Amniotic stem cell (primary cell): Measurements from ENCODE around the gene TRAF3IP1.
"Not testable (repeated sequence)": the region's sequence is repeated elsewhere in the genome, so short reads cannot be mapped to it uniquely, and the experiment has no call there.

Experiments
- DNase-seq: peaks from one replicate; lab custom pipeline; 2025; lab: John Stamatoyannopoulos, UW

TRAF3IP1 gene

DNA sequence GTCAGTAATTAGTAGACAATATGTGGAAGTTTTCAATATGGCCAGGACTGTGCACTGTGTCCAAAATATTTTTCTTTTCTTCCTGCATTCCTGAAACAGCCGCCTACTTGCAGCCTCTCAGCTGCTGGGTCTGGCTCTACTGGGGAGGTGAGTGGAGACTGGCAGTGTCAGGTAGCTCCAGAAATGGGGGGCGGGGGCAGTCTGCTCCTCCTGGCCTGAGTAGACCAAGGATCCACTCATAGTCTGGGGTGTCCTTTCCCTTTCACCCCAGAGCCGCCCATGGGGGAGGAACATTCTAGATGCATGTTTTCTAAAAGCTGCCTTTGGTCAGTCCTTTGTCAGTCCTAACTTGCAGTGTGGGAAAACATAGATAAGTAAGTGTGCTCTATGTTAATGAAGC, 23.7 kb downstream of the TRAF3IP1 start:
- DNase-seq = no peak

DNA sequence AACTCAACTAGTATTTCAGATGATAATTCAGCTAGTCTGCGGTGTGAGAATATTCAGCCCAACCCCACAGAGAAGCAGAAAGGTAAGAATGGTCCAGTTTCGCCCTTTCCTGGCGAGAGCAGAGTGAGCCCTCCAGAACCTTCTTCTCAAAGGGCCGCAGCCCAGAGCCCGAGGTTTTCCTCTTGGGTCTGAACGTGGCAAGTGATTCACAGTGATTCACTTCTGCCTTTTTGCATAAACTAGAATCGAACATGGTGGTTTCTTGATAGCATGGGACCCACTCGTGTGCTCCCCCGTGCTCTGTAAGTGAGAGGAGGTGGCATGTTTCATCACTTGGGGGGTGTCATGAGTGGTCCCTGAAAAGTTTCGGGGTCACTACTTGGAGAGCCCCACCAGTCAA, 24.2 kb downstream of the TRAF3IP1 start:
- DNase-seq = no peak

DNA sequence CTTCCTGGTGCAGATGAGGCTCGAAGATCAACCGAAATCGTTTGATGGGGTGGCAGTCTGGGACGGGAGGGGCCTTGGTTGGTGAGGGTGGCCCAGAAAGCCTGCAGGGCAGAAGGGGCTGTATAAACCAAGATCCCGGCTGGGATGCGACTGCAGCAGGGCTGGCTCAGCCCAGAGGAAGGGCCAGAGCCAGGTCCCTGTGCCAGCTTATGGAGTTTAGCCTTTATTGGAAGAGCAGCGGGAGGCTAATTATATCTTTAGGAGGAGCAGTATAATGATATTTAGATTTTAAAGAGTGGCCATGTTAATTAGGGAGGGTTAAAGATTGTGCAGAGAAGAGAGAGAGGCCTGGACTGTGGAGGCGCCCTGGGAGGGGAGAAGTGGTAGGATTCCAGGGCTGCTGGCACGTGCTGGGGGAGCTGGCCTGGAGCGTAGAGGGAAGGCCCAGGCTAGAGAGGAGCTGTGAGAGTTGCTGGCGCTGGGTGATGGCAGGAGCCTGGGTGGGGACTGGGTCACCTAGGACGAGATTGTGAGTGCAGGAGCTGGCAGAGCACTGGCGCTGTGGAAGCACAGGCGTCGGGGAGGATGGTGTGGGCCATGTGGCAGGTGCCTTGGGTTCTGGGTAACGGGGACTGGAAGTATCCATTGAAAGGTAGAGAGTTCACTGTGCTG, 25.1 kb downstream of the TRAF3IP1 start:
- DNase-seq = no peak

DNA sequence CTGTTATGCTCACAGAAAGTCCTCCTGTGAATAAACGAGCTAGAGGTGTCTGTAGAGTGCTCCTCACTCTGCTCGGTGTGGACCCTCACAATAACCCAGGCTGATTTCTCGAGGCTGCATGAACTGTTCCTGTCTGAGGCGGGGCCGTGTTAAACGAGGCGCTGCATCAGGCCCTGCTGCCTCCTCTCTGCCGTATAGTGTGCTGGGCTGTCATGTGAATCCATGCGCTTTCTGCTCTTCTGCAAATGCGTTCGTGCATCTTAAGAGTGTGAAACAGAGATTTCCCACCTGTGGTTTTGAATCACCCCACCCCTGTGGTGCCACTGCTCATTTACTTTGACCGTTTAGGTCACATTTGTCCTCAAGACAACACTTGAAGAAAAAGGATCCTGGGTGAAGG, 26.2 kb downstream of the TRAF3IP1 start:
- DNase-seq = no peak

DNA sequence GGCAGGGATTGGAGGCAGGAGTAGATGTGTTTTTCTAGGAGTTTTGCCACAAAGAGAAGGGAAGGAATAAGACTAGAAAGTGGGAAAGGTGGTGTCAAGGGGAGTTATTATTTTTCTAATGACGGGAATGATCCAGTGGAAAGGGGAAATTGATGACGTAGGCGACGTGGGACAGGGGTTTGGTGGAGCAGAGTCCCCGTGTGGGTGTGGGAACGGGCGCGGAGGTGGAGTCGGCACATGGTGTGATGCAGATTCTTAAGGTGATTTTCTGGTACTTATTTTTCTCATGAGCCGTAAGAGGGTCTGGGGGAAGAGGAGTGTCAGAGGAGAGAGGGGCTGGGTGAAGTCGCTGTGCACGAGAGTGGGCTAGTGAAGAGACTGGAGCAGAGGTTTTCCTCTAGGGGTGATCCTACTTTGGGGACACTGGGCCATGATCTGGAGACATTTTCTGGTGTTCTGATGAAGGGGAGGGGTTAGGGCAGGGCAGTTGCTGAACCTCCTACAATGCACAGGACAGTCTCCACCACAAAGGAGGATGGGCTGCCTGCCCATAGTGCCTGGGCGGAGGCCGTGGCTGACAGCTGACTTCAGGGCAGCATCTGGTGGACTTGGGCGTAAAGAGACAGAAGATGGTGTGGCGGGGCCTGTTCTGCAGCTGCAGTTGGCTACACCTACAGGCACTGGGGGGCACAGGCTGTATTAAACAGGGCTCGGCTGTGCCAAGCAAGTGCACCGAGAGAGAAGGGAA, 30.0 kb downstream of the TRAF3IP1 start:
- no peak for DNase-seq

DNA sequence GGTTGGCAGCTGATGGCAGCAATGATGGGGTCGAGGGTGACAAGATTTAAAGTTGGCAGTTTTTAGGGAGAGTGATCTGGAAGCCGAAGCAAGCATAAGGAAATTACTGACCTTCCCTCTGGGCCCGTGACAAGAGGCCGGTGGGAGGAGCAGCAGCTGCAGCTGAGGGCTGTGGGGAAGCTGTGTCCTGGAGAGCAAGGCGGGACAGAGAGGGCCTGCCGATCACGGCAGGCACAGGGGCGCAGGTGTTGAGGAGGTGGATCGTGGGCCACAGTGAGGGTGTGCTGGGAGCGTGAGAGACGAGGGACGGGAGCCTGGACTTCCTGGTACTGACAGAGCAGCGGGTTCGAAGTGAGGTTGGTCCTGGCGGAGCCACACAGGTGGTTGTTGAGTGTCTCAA, 31.0 kb downstream of the TRAF3IP1 start:
- DNase-seq = no peak

DNA sequence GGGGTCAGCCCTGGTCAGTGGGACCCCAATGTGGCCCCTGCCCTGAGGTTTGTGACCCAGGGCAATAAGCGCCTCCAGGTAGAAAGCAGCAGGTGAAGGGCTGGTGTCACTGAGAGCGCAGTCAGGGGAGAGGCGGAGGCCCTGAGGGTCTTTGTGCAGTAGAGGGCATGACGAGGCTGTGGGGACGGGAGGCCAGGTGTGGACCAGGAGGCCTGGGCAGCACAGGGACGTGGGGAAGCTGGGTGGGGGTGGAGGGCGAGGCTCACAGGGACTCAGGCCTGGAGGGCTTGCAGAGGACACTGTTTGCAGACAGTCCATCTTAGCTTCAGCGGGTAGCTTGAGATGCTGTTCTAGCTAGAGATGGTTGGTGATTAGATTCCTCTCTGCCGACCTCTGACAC, 32.0 kb downstream of the TRAF3IP1 start:
- DNase-seq = no peak

DNA sequence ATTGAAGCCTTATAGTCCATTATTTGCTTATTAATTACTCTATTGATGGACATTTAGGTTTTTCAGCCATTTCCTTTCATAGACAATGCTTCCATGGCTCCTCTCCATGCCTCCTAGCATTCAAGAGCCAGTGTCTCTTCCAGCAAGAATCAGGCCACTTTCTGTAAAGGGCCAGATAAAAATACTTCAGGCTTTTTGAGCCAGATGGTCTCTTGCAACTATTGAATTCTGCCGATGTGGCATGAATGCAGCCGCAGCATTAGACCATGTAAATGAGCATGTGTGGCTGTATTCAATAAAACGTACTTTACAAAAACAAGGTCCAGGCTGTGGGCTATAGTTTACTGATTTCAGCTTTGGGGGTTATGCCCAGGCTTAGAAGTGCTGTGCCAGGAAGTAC, 38.5 kb downstream of the TRAF3IP1 start:
- DNase-seq = no peak

DNA sequence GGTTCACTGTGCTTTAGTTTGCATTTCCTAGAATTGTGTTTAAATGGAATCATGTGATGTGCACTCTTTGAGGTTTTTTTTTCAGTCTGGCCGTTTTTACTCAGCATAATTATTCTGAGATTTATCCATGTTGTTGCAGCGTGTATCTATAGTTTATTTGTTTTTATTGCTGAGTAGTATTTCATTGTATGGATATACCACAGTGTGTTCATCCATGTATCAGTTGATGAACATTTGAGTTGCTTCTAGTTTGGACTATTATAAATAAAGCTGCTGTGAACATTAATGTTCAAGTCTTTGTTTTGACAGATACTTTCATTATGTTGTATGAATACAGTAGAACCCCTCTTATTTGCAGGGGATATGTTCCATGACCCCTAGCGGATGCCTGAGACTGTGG, 39.1 kb downstream of the TRAF3IP1 start:
- no peak for DNase-seq

DNA sequence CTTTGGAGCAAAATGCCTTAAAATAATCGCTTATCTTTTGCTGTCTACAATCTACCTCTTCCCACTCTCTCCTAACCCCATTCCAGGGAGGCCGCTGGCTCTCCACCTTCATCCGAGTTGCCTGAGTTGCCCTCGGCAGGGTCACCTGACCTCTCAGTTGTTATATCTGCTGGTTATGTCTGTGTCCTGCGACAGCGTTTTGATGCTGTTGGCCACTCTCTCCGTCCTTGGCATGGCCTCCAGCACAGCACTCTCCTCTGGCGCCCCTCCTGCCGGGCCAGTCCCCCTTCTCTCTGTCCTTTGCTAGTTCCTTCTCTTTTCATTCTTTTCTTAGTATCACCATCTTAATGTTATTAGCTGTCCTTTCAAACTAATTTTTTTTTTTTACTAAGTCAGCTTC, 41.6 kb downstream of the TRAF3IP1 start:
- no peak for DNase-seq

DNA sequence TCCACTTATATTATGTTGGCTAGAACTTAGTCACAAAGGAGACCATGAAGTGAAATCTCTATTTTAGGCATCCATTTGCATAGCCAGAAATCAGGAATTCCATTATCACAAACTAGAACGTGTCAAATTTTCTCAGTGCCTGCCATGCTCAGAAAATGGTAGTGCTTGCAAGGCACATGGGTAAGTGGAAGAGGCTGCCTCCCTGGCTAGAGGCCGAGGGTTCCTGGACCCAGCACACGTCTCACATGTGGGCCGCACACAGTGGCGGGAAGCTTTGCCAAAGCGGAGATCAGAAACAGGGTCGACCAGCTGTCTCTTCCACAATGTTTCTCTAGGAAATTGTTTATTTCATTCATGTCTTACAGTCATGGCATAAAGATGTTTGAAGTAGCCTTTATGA, 42.3 kb downstream of the TRAF3IP1 start:
- DNase-seq = no peak

DNA sequence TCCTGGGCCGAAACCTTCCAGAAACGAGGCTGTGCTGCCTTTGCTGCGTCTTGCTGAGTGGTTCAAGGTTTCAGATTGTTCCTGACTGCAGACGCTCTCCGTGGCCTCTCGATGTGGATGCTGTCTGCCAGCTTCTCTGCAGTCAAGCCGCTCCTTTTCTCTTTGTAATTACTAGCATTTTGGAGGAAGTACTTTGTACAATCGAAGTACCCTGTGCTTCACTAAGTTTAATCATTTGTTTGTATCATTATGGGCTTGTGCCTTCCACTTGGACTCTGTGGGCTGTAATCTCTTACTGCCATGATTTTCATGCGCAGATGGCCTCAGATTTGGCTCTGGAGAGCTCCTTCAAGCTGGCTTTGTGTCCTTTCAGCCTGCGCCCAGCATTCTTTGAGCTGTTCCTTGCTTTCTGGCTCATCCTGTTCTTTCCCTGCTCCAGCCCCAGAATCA, 49.3 kb downstream of the TRAF3IP1 start:
- no peak for DNase-seq

DNA sequence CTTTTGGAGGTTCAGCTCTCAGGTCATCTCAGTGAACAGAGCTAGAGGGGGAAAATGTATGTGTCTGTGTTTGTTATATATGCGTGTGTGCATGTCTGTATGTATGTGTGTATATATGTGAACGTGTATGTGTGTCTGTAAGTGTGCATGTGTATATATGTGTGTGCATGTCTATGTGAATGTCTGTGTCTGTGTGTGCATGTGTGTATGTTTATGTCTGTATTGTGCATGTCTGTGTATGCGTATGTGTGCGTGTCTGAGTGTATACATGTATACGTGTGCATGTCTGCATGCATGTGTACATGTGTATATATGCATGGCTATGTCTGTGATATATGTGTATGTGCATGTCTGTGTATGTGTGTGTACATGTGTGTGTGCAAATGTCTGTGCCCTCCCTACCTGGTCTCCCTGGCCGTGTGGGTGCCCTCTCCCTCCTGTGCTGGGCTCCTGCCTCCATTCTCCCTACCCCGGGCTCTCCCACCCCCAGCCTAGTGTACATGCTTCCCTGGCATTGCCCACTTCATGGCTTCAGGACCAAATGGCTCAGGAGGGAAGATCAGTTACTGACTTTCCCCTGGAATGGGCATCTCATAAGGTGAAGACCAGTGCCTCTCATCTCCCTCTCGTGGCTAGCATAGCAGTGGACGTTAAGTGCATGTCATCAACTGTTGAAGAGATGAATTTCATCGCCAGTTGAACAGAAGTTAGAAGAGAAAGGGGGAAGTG, 49.9 kb downstream of the TRAF3IP1 start:
- no peak for DNase-seq

DNA sequence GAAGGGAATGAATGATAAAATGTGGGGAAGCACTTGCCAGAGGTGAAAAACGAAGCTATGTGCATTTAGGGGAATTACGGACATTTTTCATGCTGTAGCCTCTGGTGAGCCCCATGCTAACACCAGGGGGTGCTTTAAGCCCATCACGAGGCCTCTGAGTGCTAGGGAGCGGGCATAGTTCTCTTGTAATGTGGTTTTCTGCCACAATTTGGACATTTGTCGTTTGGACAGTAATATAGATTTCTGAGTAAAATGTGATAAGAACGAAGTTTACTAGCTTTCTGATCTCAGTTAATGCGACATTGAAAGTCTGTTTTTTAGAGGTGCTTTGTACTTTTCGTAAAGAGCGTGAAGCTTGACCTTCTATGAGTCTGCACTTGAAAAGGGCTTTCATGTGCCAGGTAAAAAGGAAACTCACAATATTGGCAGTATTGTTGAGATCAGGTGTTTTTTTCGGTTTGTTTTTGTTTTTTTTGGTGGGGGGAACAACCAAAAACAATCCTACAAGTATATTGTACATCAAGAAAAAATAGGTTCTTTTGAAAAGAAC, 50.6 kb downstream of the TRAF3IP1 start:
- peak; percentile 64 for DNase-seq

DNA sequence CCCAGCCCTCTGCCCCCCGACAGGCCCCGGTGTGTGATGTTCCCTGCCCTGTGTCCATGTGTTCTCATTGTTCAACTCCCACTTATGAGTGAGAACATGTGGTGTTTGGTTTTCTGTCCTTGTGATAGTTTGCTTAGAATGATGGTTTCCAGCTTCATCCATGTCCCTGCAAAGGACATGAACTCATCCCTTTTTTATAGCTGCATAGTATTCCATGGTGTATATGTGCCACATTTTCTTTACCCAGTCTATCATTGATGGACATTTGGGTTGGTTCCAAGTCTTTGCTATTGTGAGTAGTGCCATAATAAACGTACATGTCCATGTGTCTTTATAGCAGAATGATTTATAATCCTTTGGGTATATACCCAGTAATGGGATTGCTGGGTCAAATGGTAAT, 52.0 kb downstream of the TRAF3IP1 start:
- DNase-seq = not testable (repeated sequence)

DNA sequence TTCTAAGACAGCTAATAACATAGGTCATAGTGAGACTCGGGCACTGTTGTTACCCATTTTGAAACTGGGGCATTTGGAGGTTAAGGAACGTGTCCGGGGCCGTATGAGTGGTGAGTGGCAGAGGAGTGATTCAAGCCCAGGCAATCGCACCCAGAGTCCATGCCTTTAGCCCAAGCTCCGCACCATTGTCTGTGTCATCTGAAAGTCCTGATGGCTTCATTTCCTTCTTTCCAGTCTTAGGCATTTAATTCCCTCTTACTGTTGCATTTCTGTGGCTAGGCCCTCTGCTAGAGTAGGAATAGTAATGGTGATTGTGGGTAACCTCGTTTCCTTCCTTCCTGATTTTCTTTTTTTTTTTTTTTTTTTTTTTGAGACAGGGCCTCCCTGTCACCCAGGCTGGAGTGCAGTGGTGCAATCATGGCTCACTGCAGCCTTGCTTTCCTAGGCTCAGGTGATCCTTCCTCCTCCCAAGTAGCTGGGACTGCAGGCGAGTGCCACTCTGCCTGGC, 56.6 kb downstream of the TRAF3IP1 start:
- DNase-seq = no peak

DNA sequence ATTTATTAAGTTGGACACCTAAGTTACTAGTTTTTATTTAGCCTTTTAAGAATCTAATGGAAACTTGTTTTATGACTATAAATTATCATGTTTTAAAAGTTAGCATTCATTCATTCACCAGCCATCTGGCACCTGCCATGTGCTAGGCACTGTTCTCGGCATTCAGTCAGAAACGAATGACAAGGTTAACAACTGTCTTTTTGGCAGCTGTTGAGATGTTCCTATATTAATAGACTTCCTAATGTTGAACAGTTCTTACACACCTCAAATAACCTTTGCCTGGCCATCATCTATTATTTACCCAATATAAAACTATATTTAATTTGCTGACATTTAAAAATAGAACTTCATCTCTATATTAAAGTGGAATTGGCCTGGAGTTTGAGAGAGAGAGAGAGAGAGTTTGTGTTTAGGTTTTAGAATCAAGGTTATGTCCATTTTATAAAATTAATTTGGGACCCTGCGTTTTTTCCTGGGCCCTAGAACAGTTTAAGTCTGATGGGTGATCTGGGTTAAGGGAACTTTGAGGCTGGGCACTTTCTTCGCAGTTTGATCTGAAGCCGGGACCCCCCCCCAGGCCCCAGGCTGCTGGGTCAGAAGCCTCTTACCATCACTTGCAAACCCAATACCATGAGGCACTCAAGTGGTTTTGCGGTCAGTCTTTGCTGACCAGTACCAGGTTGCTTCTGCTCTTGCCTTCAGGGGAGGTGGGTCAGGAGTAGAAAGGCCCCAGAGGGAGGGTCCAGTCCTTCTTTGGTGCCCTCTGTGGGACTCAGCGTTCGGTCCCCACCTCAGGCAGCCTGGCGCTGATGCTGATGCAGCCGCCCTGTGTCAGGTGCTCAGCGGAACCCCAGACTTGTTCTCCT, 58.1 kb downstream of the TRAF3IP1 start:
- DNase-seq = no peak

DNA sequence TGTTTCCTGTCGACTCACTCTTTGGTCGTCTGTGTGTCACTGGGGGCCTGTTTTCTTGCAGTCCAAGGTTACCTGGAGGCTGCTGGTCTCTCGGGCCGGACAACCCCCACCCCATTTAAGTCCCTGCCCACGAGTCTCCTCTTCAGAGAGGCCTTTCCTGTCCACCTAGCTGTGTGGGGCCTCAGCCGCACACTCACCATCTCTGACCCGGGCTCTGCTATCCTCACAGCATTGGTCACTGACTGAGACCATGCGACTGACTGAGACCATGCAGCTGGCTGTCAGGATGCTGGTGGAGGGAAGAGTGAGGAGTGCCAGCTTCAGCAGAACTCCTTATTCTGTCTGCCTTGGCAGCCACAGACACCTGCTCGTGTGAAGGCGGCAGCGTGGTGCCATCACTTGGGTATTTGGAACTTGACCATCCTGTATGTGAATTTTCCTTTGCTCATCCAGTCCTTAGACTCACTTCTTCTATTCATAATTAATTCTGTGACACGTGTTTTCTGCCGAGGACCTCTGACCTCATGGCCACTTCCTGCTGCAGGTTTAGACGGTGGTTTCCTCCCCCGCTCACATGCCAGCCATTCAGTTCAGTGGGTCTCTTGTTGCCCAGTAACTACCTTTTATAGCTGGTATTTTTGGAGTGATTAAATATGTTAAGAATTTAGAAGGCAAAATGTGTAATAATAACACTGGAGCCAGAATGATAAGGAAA, 58.9 kb downstream of the TRAF3IP1 start:
- DNase-seq = no peak

DNA sequence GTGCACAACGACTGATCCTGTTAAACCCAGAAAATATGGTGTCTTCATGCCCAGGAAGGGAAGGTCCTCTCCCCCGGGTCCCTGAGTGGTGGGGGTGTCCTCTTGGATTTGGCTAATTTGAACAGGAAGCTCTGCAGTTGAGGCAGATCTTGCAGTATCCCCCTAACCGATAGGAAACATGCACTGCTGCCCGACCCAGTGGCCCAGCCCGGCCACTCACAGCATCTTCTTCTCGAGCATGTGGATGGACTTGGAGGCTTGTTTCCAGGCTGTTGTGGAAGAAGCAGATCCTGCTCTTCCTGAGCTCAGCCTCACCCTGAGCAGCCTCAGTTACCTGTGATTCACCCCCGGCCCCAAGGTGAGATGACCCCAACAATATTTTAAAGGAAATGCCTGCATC, 60.0 kb downstream of the TRAF3IP1 start:
- no peak for DNase-seq

DNA sequence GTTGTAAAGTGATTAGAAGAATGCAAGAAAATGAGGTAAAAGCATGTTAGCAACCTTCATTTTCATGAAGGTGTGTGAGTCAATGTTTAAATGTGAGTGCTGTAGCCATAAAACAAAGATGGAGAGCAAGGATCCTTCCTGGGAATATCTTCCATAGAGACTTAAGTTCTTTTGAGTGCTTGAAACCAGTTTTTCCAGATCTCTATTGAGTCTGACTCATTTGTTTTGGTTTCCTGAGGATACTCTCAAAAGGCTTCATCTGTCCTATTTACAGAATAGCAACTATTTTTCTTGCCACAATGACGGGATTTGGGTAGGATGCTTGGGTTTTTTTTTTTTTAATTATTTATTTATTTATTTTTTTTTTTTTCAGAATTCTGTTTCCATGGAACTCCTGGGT, 60.5 kb downstream of the TRAF3IP1 start:
- no peak for DNase-seq
